ENCODE data around the gene SETX.

Gene SETX, protein sequence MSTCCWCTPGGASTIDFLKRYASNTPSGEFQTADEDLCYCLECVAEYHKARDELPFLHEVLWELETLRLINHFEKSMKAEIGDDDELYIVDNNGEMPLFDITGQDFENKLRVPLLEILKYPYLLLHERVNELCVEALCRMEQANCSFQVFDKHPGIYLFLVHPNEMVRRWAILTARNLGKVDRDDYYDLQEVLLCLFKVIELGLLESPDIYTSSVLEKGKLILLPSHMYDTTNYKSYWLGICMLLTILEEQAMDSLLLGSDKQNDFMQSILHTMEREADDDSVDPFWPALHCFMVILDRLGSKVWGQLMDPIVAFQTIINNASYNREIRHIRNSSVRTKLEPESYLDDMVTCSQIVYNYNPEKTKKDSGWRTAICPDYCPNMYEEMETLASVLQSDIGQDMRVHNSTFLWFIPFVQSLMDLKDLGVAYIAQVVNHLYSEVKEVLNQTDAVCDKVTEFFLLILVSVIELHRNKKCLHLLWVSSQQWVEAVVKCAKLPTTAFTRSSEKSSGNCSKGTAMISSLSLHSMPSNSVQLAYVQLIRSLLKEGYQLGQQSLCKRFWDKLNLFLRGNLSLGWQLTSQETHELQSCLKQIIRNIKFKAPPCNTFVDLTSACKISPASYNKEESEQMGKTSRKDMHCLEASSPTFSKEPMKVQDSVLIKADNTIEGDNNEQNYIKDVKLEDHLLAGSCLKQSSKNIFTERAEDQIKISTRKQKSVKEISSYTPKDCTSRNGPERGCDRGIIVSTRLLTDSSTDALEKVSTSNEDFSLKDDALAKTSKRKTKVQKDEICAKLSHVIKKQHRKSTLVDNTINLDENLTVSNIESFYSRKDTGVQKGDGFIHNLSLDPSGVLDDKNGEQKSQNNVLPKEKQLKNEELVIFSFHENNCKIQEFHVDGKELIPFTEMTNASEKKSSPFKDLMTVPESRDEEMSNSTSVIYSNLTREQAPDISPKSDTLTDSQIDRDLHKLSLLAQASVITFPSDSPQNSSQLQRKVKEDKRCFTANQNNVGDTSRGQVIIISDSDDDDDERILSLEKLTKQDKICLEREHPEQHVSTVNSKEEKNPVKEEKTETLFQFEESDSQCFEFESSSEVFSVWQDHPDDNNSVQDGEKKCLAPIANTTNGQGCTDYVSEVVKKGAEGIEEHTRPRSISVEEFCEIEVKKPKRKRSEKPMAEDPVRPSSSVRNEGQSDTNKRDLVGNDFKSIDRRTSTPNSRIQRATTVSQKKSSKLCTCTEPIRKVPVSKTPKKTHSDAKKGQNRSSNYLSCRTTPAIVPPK (N-terminal part only)

GRCh38 chr9:132354637-132355355 lies at the start of gene SETX:
Gene SETX (minus strand): TSS chr9:132354986. CDS start chr9:132349428, 5,558 bp downstream.
- TF ChIP-seq EZH2phosphoT487 (conservative IDR thresholded peaks at IDR 0.05; ENCODE audit: low read length): no peak
- no peak for TF ChIP-seq CTCF (IDR thresholded peaks at IDR 0.05; ENCODE audit: insufficient read depth, low read length, poor library complexity, severe bottlenecking)
- H2AFZ ChIP-seq (ENCODE audit: low read depth, low read length, severe bottlenecking): peak within 1 kb of the TSS; percentile 49
- peak within 1 kb of the TSS; percentile 98 for H3K4me2 ChIP-seq (ENCODE audit: low read depth, low read length, poor library complexity, severe bottlenecking)
- H3K9me3 ChIP-seq (ENCODE audit: insufficient read depth, low read length): no peaks in the 10 kb centered on the region
- peak within 1 kb of the TSS; percentile 99 for H3K9ac ChIP-seq (ENCODE audit: low read length)
- peaks cover 20% of the 10 kb centered on the region for H3K36me3 ChIP-seq (ENCODE audit: low read length)
- no peaks in the 10 kb centered on the region for H3K27me3 ChIP-seq (ENCODE audit: low read length)
- peak within 1 kb of the TSS; percentile 92 for H3K27ac ChIP-seq (ENCODE audit: low read depth, low read length)
- peaks cover 49% of the 10 kb centered on the region for H3K79me2 ChIP-seq (ENCODE audit: insufficient read depth, low read length)
- H3F3A ChIP-seq (ENCODE audit: insufficient read depth): peaks cover 52% of the 10 kb centered on the region
- no peaks in the 10 kb centered on the region for H3K9me2 ChIP-seq (replicated peaks; ENCODE audit: insufficient read depth, low read length)
- no peaks in the 10 kb centered on the region for H4K20me1 ChIP-seq (ENCODE audit: low read depth, low read length)
- H3K4me3 ChIP-seq (ENCODE audit: insufficient read depth, low read length, poor library complexity, severe bottlenecking): peak within 1 kb of the TSS; percentile 86

DNA sequence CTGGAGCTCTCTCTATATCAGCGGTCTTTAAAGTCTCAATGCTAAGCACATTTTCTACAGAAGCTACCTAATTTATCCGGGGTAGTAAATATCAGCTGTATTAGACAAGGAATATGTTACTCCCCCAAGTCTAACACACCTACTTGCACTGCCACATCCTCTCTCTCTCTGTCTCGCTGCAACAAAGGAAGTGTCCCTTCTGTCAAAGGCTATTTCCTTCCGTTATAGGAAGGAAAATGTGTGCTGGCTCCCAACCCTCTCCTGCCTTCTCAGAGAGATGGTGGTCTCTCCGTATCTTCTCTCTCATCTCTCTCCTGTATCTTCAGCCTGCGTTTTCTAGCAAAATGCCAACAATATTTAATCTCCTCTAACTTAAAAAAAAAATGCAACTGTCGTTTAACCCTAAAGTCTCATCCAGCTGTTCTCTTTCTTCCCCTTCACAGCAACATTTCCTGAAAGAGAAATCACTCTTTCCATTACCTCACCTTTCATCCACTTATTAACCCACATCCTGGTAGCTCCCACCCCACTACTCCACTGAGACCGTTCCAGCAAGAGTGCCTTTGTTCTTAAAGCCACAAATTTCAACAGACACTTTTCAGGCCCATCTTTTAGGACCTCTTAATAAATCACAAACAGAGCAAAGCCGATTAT lies 49.6 kb upstream of the SETX start:
- no peak overlapping the region for H2AFZ ChIP-seq (ENCODE audit: low read depth, low read length, severe bottlenecking)
- TF ChIP-seq CTCF (IDR thresholded peaks at IDR 0.05; ENCODE audit: insufficient read depth, low read length, poor library complexity, severe bottlenecking): no peak
- no peak for TF ChIP-seq EZH2phosphoT487 (conservative IDR thresholded peaks at IDR 0.05; ENCODE audit: low read length)
- H3K79me2 ChIP-seq (ENCODE audit: insufficient read depth, low read length): peaks cover 40% of the 10 kb centered on the region
- 0 out of 2 replicates have a peak, but pooled peaks cover 5% of the 10 kb centered on the region for H4K20me1 ChIP-seq (ENCODE audit: low read depth, low read length)
- H3F3A ChIP-seq (ENCODE audit: insufficient read depth): peaks cover 4% of the 10 kb centered on the region
- H3K27me3 ChIP-seq (ENCODE audit: low read length): no peaks in the 10 kb centered on the region
- H3K9me3 ChIP-seq (ENCODE audit: insufficient read depth, low read length): no peaks in the 10 kb centered on the region
- H3K27ac ChIP-seq (ENCODE audit: low read depth, low read length): no peak overlapping the region
- H3K9me2 ChIP-seq (replicated peaks; ENCODE audit: insufficient read depth, low read length): no peaks in the 10 kb centered on the region
- no peak overlapping the region for H3K4me3 ChIP-seq (ENCODE audit: insufficient read depth, low read length, poor library complexity, severe bottlenecking)
- no peak overlapping the region for H3K9ac ChIP-seq (ENCODE audit: low read length)
- peak overlapping the region; percentile 36 for H3K4me2 ChIP-seq (ENCODE audit: low read depth, low read length, poor library complexity, severe bottlenecking)
- peaks cover 8% of the 10 kb centered on the region; the same call in 1 of the 2 replicates for H3K36me3 ChIP-seq (ENCODE audit: low read length)

Measured in SU-DHL-6 (cell line).